ENCODE data around the gene ATP6V0D1.

- TF ChIP-seq ZNF274 (IDR thresholded peaks at IDR 0.05; ENCODE audit: low read depth, low read length) (no peak), YY1 (IDR thresholded peaks at IDR 0.05; ENCODE audit: insufficient read depth, insufficient read length) (no peak), SUZ12 (IDR thresholded peaks at IDR 0.05; ENCODE audit: extremely low read depth, insufficient read depth, insufficient read length) (no peak)
Observed at GRCh38 chr16:67477960-67478554, 2.9 kb downstream of the ATP6V0D1 start.

Data from NT2/D1 (cell line).